ENCODE measurements around the gene KLF5. TPM values are rescaled to one million over a fixed set of nuclear protein-coding genes. Genes with fewer than 3 reads are reported as not detected.
A peak's percentile ranks its signal among the peaks of the same experiment; 100 is the strongest.

KLF5 gene
- total RNA-seq (10 to 100 TPM in 2 of 4 donors, 1 to 10 TPM in 2; 8.0 to 48.2 (median 9.8) TPM), polyA plus RNA-seq (10 to 100 TPM in 2 of 3 donors, 1 to 10 TPM in 1; 8.3 to 13.5 (median 12.8) TPM)
- long read RNA-seq, donor 1, partial matches to known transcripts: 0 of 1 reads
- long read RNA-seq, donor 1, other reads (novel, unspliced or antisense): 0 of 1 reads
- long read RNA-seq, donor 2, transcript KLF5-201 (4 exons, 3,566 nt): major isoform, 13 of 18 reads
- long read RNA-seq, donor 2, partial matches to known transcripts: 5 of 18 reads
- long read RNA-seq, donor 2, other reads (novel, unspliced or antisense): 0 of 18 reads

GRCh38 chr13:73058736-73059459 is at the start of gene KLF5:
KLF5 (plus strand) TSS chr13:73059005; CDS start chr13:73059328, 323 bp downstream.
- no peak for TF ChIP-seq CTCF (IDR thresholded peaks at IDR 0.05)
- peak within 1 kb of the TSS; percentile 74 for H3K27ac ChIP-seq
- peak within 1 kb of the TSS; percentile 76 for H3K4me3 ChIP-seq
- no peaks in the 10 kb centered on the region for H3K9me3 ChIP-seq
- 0% methylated on average over 67 to 93 of the region's 93 CpGs for whole genome bisulfite sequencing, 3 donors
- H3K4me1 ChIP-seq: peaks cover 16% of the 10 kb centered on the region
- DNase-seq (peak; percentile 97 to 98), ATAC-seq (peak; percentile 93 to 98 (median 96))
- H3K27me3 ChIP-seq (ENCODE audit: insufficient read depth in 3 of 3, low read length in 2 of 3): no peaks in the 10 kb centered on the region
- intact Hi-C loops (cut with DNase I): loop anchor here (5.0 to 10.0 kb wide), 2 partner anchors 144 to 648 kb away; no protein-coding TSS in a partner anchor
- H3K36me3 ChIP-seq (ENCODE audit: insufficient read depth in 1 of 2, low read depth in 1 of 2): peaks cover 0 to 18% of the 10 kb centered on the region in 2 donors

- TF ChIP-seq CTCF (IDR thresholded peaks at IDR 0.05): no peak
- DNase-seq (no peak), ATAC-seq (no peak)
- Histone ChIP-seq H3K4me3 (no peak overlapping the region), H3K9me3 (no peaks in the 10 kb centered on the region), H3K27me3 (ENCODE audit: insufficient read depth in 3 of 3, low read length in 2 of 3) (no peaks in the 10 kb centered on the region), H3K36me3 (ENCODE audit: insufficient read depth in 1 of 2, low read depth in 1 of 2) (no peaks in the 10 kb centered on the region), H3K4me1 (no peaks in the 10 kb centered on the region), H3K27ac (no peak overlapping the region)
- WGBS, 3 donors: 87 to 98% (median 91%) methylated on average over 5 of the region's 5 CpGs
- intact Hi-C loops (cut with DNase I): no loop called here
Measured at GRCh38 chr13:73011751-73012150, 47.1 kb upstream of the KLF5 start.

GRCh38 chr13:73015805-73016204 is 43.0 kb upstream of the KLF5 start:
- H3K27ac ChIP-seq: no peak overlapping the region
- 95 to 99% (median 98%) methylated on average over 1 of the region's 1 CpG for WGBS, 3 donors
- no peaks in the 10 kb centered on the region for H3K27me3 ChIP-seq (ENCODE audit: insufficient read depth in 3 of 3, low read length in 2 of 3)
- H3K4me1 ChIP-seq: no peaks in the 10 kb centered on the region
- H3K4me3 ChIP-seq: no peak overlapping the region
- DNase-seq (no peak), ATAC-seq (no peak)
- TF ChIP-seq CTCF (IDR thresholded peaks at IDR 0.05): no peak
- intact Hi-C loops (cut with DNase I): no loop called here
- H3K36me3 ChIP-seq (ENCODE audit: insufficient read depth in 1 of 2, low read depth in 1 of 2): peaks cover 3 to 9% of the 10 kb centered on the region in 2 donors
- no peaks in the 10 kb centered on the region for H3K9me3 ChIP-seq

GRCh38 chr13:73018336-73018735 is 40.5 kb upstream of the KLF5 start:
- Histone ChIP-seq H3K4me1 (no peaks in the 10 kb centered on the region), H3K36me3 (ENCODE audit: insufficient read depth in 1 of 2, low read depth in 1 of 2) (peaks cover 3 to 9% of the 10 kb centered on the region in 2 donors), H3K9me3 (no peaks in the 10 kb centered on the region), H3K4me3 (no peak overlapping the region), H3K27me3 (ENCODE audit: insufficient read depth in 3 of 3, low read length in 2 of 3) (no peaks in the 10 kb centered on the region), H3K27ac (no peak overlapping the region)
- TF ChIP-seq CTCF (IDR thresholded peaks at IDR 0.05): no peak
- DNase-seq (no peak), ATAC-seq (no peak)
- intact Hi-C loops (cut with DNase I): no loop called here
- WGBS, 3 donors: 74 to 91% (median 76%) methylated on average over 1 of the region's 1 CpG

Measured in psoas muscle (tissue), 8 donors.